ENCODE data around the gene PDE6B.
A peak's percentile ranks its signal among the peaks of the same experiment; 100 is the strongest.
"Not testable (repeated sequence)": the region's sequence is repeated elsewhere in the genome, so short reads cannot be mapped to it uniquely, and the experiment has no call there.

Gene PDE6B

GRCh38 chr4:635851-636627 lies 10.7 kb downstream of the PDE6B start:
- DNase-seq (ENCODE audit: low read depth, low spot score): no peak

GRCh38 chr4:636628-637159 lies 11.3 kb downstream of the PDE6B start:
- DNase-seq (ENCODE audit: low read depth, low spot score): no peak

GRCh38 chr4:637536-638280 lies 12.3 kb downstream of the PDE6B start:
- DNase-seq (ENCODE audit: low read depth, low spot score): no peak

GRCh38 chr4:642366-642765 lies 17.0 kb downstream of the PDE6B start:
- not testable (repeated sequence) for DNase-seq (ENCODE audit: low read depth, low spot score)

- DNase-seq (ENCODE audit: low read depth, low spot score): peak; percentile 66
These were observed 21.1 kb downstream of the PDE6B start for GRCh38 chr4:646460-646859.

- no peak for DNase-seq (ENCODE audit: low read depth, low spot score)
These were observed 22.1 kb downstream of the PDE6B start for GRCh38 chr4:647481-647880.

GRCh38 chr4:648579-649292 lies 23.4 kb downstream of the PDE6B start:
- peak; percentile 60 for DNase-seq (ENCODE audit: low read depth, low spot score)

- no peak for DNase-seq (ENCODE audit: low read depth, low spot score)
These were observed 23.9 kb downstream of the PDE6B start for GRCh38 chr4:649293-649625.

- no peak for DNase-seq (ENCODE audit: low read depth, low spot score)
These were observed 24.5 kb downstream of the PDE6B start for GRCh38 chr4:649751-650310.

GRCh38 chr4:650461-650860 lies 25.1 kb downstream of the PDE6B start:
- no peak for DNase-seq (ENCODE audit: low read depth, low spot score)

- DNase-seq (ENCODE audit: low read depth, low spot score): no peak
These were observed 25.8 kb downstream of the PDE6B start for GRCh38 chr4:650951-651883.

- no peak for DNase-seq (ENCODE audit: low read depth, low spot score)
These were observed 26.7 kb downstream of the PDE6B start for GRCh38 chr4:651884-652642.

GRCh38 chr4:653080-653821 lies 27.9 kb downstream of the PDE6B start:
- DNase-seq (ENCODE audit: low read depth, low spot score): no peak

GRCh38 chr4:653831-654502 lies 28.6 kb downstream of the PDE6B start:
- no peak for DNase-seq (ENCODE audit: low read depth, low spot score)

GRCh38 chr4:654503-654845 lies 29.1 kb downstream of the PDE6B start:
- DNase-seq (ENCODE audit: low read depth, low spot score): no peak

GRCh38 chr4:654871-655463 lies 29.6 kb downstream of the PDE6B start:
- no peak for DNase-seq (ENCODE audit: low read depth, low spot score)

- no peak for DNase-seq (ENCODE audit: low read depth, low spot score)
These were observed 30.2 kb downstream of the PDE6B start for GRCh38 chr4:655464-656151.
